MCF 10A (cell line): ENCODE data around the gene HDAC3. TPM values are rescaled to one million over a fixed set of nuclear protein-coding genes. Genes with fewer than 3 reads are reported as not detected.

ENCODE experiments used
- BruUV-seq: library from RNA; stranded (reverse); fragments of 400-500 nt; replicated peaks from 2 replicates; lab custom pipeline; 2021; lab: Mats Ljungman, UMichigan
- CTCF ChIA-PET: fragments of 300-600 bp; sonication (Branson Sonifier 250); formaldehyde crosslinking; extraction: SDS; loops from one replicate; lab custom pipeline; 2021; ENCODE audit warnings: antibody characterized with exemption, inconsistent platforms; lab: Yijun Ruan, JAX
- POLR2A ChIA-PET: fragments of 300-600, 350-650 bp; sonication (Branson Sonifier 250); formaldehyde crosslinking; extraction: SDS; loops from one replicate; lab custom pipeline; 2020; ENCODE audit warnings: antibody characterized with exemption, inconsistent platforms; lab: Yijun Ruan, JAX
- DNase-seq: peaks from one replicate; pipeline ENCODE4 v3.0.0-alpha.2; 2018; ENCODE audit not compliant: unreplicated experiment
- H3K27ac Mint-ChIP-seq: one replicate; pipeline ENCODE4 v1.8.0; 2022; ENCODE audit warnings: mild to moderate bottlenecking, low read depth, mixed read lengths; ENCODE audit not compliant: unreplicated experiment
- H3K27me3 Mint-ChIP-seq: one replicate; pipeline ENCODE4 v1.8.0; 2022; ENCODE audit warnings: mixed read lengths; ENCODE audit not compliant: insufficient read depth, unreplicated experiment
- H3K36me3 Mint-ChIP-seq: one replicate; pipeline ENCODE4 v1.8.0; 2022; ENCODE audit warnings: mild to moderate bottlenecking, moderate library complexity, mixed read lengths; ENCODE audit not compliant: insufficient read depth, unreplicated experiment
- H3K4me1 Mint-ChIP-seq: one replicate; pipeline ENCODE4 v1.8.0; 2022; ENCODE audit warnings: mixed read lengths; ENCODE audit not compliant: insufficient read depth, unreplicated experiment
- H3K4me3 Mint-ChIP-seq: one replicate; pipeline ENCODE4 v1.8.0; 2022; ENCODE audit warnings: mild to moderate bottlenecking, moderate library complexity, mixed read lengths; ENCODE audit not compliant: unreplicated experiment
- H3K9me3 Mint-ChIP-seq: one replicate; pipeline ENCODE4 v1.8.0; 2022; ENCODE audit warnings: mixed read lengths; ENCODE audit not compliant: unreplicated experiment
- CTCF ChIP-seq: fragments of 200-600 bp; IDR thresholded peaks from one replicate; pipeline ENCODE4 v1.8.0; 2022; ENCODE audit warnings: antibody characterized with exemption, mild to moderate bottlenecking; ENCODE audit not compliant: unreplicated experiment
- intact Hi-C: fragments of 100-400 bp; cut with micrococcal nuclease; formaldehyde crosslinking; loops from 2 replicates; pipeline ENCODE4 v1.14.1; 2022
- total RNA-seq: library from RNA; stranded (reverse); gene quantifications from 2 replicates; pipeline ENCODE4 v1.2.3, GENCODE V29; 2022

Gene HDAC3
- total RNA-seq, 1 experiment from 2014 or later, result 83.5 TPM

- H3K9me3 Mint-ChIP-seq, result no peaks in the 10 kb centered on the region
- no peak for TF ChIP-seq CTCF
- ChIA-PET CTCF (interaction anchor here (1.4 to 11.6 kb wide), 6 partner anchors 9 to 331 kb away, joined by 4 to 213 read pairs (median 14); partner anchors contain the start of genes DIAPH1 and RNF14), POLR2A (interaction anchor here (0.7 to 13.3 kb wide), 18 partner anchors 9 to 1073 kb away, joined by 3 to 349 read pairs (median 14); partner anchors contain the start of genes ARAP3, DIAPH1, FCHSD1 and IK)
- H3K4me1 Mint-ChIP-seq, result peaks cover 50% of the 10 kb centered on the region
- intact Hi-C loops, result loop anchor here (2.0 kb wide), 1 partner anchor 19 kb away; the partner anchor contains the start of gene DIAPH1
- peak overlapping the region; percentile 47 for H3K27ac Mint-ChIP-seq
- H3K36me3 Mint-ChIP-seq, result peaks cover 17% of the 10 kb centered on the region
- no peaks in the 10 kb centered on the region for H3K27me3 Mint-ChIP-seq
- BruUV-seq, result no TSS peak
- peak; percentile 52 for DNase-seq
- H3K4me3 Mint-ChIP-seq, result peak overlapping the region; percentile 92
These were observed 1.2 kb upstream of the HDAC3 start for GRCh38 chr5:141637767-141638419.

- Mint-ChIP-seq H3K27me3 (no peaks in the 10 kb centered on the region), H3K36me3 (peaks cover 17% of the 10 kb centered on the region), H3K4me3 (peak overlapping the region; percentile 92), H3K27ac (peak overlapping the region; percentile 47), H3K9me3 (no peaks in the 10 kb centered on the region), H3K4me1 (peaks cover 49% of the 10 kb centered on the region)
- POLR2A ChIA-PET, result interaction anchor here (0.5 to 13.3 kb wide), 35 partner anchors 10 to 1072 kb away, joined by 3 to 349 read pairs (median 4); partner anchors contain the start of genes ARAP3, DELE1, DIAPH1 and FCHSD1
- no TSS peak for BruUV-seq
- CTCF ChIA-PET, result interaction anchor here (0.6 to 11.6 kb wide), 17 partner anchors 10 to 1076 kb away, joined by 3 to 213 read pairs (median 4); partner anchors contain the start of genes DIAPH1 and RNF14
- no peak for DNase-seq
- TF ChIP-seq CTCF, result no peak
- intact Hi-C loops, result loop anchor here (2.0 kb wide), 1 partner anchor 18 kb away; the partner anchor contains the start of gene DIAPH1
These were observed 596 bp upstream of the HDAC3 start for GRCh38 chr5:141637123-141637766.

- BruUV-seq, result TSS peak; percentile 28
- TF ChIP-seq CTCF, result no peak
- CTCF ChIA-PET, result interaction anchor here (0.9 to 11.6 kb wide), 12 partner anchors 8 to 325 kb away, joined by 3 to 213 read pairs (median 6); partner anchors contain the start of genes DIAPH1 and PCDH1
- peak overlapping the region; percentile 47 for H3K27ac Mint-ChIP-seq
- no peaks in the 10 kb centered on the region for H3K9me3 Mint-ChIP-seq
- POLR2A ChIA-PET, result interaction anchor here (0.5 to 13.3 kb wide), 33 partner anchors 11 to 1235 kb away, joined by 3 to 349 read pairs (median 4); partner anchors contain the start of genes ARAP3, DIAPH1, FCHSD1 and PCDH1
- H3K36me3 Mint-ChIP-seq, result peaks cover 21% of the 10 kb centered on the region
- intact Hi-C loops, result loop anchor here (2.0 kb wide), 1 partner anchor 17 kb away; the partner anchor contains the start of gene DIAPH1
- no peak for DNase-seq
- peak overlapping the region; percentile 92 for H3K4me3 Mint-ChIP-seq
- H3K4me1 Mint-ChIP-seq, result peaks cover 39% of the 10 kb centered on the region
- no peaks in the 10 kb centered on the region for H3K27me3 Mint-ChIP-seq
These were observed 590 bp downstream of the HDAC3 start for GRCh38 chr5:141636106-141636412.
